Measurements from ENCODE around the gene ENPP3. TPM values are rescaled to one million over a fixed set of nuclear protein-coding genes. Genes with fewer than 3 reads are reported as not detected.

The ENPP3 gene
- total and polyA plus RNA-seq, 2 of the 13 experiments (the other 11 are each of a cell fraction or from before 2014, with no cell fraction given): 40.0 to 75.4 TPM

DNA sequence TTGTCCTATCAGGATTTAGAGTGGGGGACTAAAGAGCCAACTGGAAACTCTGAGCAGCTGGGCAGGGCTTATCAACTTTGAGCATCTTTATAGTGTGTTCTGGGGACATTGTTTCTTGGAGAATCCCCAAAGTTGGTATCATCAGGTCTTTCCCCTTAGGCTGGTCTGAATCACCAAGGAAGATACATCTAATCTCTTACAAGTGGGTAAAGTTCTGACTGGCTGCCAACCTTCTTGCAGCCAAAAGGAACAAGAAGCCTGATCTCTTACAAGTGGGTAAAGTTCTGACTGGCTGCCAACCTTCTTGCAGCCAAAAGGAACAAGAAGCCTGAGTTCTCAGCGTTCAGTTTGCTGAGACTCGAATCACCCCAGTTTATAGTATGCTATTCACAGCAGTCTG, 7.5 kb upstream of the ENPP3 start (continued):
- TF ChIP-seq, protein P1, sequence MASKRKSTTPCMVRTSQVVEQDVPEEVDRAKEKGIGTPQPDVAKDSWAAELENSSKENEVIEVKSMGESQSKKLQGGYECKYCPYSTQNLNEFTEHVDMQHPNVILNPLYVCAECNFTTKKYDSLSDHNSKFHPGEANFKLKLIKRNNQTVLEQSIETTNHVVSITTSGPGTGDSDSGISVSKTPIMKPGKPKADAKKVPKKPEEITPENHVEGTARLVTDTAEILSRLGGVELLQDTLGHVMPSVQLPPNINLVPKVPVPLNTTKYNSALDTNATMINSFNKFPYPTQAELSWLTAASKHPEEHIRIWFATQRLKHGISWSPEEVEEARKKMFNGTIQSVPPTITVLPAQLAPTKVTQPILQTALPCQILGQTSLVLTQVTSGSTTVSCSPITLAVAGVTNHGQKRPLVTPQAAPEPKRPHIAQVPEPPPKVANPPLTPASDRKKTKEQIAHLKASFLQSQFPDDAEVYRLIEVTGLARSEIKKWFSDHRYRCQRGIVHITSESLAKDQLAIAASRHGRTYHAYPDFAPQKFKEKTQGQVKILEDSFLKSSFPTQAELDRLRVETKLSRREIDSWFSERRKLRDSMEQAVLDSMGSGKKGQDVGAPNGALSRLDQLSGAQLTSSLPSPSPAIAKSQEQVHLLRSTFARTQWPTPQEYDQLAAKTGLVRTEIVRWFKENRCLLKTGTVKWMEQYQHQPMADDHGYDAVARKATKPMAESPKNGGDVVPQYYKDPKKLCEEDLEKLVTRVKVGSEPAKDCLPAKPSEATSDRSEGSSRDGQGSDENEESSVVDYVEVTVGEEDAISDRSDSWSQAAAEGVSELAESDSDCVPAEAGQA (IDR thresholded peaks at IDR 0.05; ENCODE audit: low read depth): no peak
- TF ChIP-seq, protein P1 (CRISPR knock-in tag; IDR thresholded peaks at IDR 0.05; ENCODE audit: borderline replicate concordance): no peak
- TF ChIP-seq, protein P2, sequence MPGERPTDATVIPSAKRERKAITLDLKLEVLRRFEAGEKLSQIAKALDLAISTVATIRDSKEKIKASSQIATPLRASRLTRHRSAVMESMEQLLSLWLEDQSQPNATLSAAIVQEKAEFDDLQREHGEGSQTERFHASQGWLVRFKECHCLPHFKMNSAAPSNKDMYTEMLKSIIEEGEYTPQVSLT (CRISPR knock-in tag; IDR thresholded peaks at IDR 0.05; ENCODE audit: borderline replicate concordance, low read depth): no peak
- no peak for TF ChIP-seq HNF4G (IDR thresholded peaks at IDR 0.05; ENCODE audit: borderline replicate concordance, low read depth, low read length)
- no peak for TF ChIP-seq HNF4G (CRISPR knock-in tag; IDR thresholded peaks at IDR 0.05; ENCODE audit: borderline replicate concordance, low read depth)
- TF ChIP-seq CHD2 (IDR thresholded peaks at IDR 0.05; ENCODE audit: low read depth, low read length): no peak
- TF ChIP-seq, protein P3, sequence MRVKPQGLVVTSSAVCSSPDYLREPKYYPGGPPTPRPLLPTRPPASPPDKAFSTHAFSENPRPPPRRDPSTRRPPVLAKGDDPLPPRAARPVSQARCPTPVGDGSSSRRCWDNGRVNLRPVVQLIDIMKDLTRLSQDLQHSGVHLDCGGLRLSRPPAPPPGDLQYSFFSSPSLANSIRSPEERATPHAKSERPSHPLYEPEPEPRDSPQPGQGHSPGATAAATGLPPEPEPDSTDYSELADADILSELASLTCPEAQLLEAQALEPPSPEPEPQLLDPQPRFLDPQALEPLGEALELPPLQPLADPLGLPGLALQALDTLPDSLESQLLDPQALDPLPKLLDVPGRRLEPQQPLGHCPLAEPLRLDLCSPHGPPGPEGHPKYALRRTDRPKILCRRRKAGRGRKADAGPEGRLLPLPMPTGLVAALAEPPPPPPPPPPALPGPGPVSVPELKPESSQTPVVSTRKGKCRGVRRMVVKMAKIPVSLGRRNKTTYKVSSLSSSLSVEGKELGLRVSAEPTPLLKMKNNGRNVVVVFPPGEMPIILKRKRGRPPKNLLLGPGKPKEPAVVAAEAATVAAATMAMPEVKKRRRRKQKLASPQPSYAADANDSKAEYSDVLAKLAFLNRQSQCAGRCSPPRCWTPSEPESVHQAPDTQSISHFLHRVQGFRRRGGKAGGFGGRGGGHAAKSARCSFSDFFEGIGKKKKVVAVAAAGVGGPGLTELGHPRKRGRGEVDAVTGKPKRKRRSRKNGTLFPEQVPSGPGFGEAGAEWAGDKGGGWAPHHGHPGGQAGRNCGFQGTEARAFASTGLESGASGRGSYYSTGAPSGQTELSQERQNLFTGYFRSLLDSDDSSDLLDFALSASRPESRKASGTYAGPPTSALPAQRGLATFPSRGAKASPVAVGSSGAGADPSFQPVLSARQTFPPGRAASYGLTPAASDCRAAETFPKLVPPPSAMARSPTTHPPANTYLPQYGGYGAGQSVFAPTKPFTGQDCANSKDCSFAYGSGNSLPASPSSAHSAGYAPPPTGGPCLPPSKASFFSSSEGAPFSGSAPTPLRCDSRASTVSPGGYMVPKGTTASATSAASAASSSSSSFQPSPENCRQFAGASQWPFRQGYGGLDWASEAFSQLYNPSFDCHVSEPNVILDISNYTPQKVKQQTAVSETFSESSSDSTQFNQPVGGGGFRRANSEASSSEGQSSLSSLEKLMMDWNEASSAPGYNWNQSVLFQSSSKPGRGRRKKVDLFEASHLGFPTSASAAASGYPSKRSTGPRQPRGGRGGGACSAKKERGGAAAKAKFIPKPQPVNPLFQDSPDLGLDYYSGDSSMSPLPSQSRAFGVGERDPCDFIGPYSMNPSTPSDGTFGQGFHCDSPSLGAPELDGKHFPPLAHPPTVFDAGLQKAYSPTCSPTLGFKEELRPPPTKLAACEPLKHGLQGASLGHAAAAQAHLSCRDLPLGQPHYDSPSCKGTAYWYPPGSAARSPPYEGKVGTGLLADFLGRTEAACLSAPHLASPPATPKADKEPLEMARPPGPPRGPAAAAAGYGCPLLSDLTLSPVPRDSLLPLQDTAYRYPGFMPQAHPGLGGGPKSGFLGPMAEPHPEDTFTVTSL (CRISPR knock-in tag; IDR thresholded peaks at IDR 0.05; ENCODE audit: borderline replicate concordance): no peak
- TF ChIP-seq, protein P4, sequence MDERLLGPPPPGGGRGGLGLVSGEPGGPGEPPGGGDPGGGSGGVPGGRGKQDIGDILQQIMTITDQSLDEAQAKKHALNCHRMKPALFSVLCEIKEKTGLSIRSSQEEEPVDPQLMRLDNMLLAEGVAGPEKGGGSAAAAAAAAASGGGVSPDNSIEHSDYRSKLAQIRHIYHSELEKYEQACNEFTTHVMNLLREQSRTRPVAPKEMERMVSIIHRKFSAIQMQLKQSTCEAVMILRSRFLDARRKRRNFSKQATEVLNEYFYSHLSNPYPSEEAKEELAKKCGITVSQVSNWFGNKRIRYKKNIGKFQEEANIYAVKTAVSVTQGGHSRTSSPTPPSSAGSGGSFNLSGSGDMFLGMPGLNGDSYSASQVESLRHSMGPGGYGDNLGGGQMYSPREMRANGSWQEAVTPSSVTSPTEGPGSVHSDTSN (CRISPR knock-in tag; IDR thresholded peaks at IDR 0.05): no peak
- no peak for TF ChIP-seq NFE2L1 (CRISPR knock-in tag; IDR thresholded peaks at IDR 0.05; ENCODE audit: borderline replicate concordance)
